ENCODE measurements around the gene RAMAC.
"Not testable (repeated sequence)": the region's sequence is repeated elsewhere in the genome, so short reads cannot be mapped to it uniquely, and the experiment has no call there.

Gene RAMAC

DNA sequence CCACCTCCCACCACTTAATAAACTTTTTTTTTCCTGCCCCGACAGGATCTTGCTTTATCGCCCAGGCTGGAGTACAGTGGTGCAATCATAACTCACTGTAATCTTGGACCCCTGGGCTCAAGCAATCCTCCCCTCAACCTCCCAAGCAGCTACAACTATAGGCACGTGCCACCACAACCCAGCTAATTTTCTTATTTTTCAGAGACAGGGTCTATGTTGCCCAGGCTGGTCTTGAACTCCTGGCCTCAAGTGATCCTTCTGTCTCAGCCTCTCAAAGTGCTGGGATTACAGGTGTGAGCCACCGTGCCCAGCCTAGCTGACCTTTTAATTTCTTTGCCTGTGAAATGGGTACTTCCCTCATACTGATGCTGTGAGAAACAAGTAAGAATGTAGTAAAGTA lies 29.4 kb downstream of the RAMAC start:
- no peak for DNase-seq

DNA sequence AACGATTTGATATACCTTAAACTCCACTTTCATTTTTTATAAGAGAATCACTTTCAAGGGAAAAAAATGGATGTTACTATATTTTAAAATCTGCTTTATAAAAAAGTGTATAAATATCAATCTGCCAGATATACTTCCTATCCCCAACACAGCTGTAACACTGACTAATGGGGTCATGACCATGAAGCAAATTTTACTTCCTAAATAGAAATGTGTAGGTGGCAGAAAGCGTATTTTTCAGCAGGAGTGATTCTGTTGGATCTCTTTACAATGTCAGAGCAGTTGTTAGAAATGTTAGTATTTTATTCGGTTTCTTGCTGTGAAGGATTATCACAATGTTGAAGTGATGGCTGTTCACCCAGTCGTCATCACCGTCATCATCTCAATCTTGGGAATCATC lies 30.9 kb downstream of the RAMAC start:
- no peak for DNase-seq

DNA sequence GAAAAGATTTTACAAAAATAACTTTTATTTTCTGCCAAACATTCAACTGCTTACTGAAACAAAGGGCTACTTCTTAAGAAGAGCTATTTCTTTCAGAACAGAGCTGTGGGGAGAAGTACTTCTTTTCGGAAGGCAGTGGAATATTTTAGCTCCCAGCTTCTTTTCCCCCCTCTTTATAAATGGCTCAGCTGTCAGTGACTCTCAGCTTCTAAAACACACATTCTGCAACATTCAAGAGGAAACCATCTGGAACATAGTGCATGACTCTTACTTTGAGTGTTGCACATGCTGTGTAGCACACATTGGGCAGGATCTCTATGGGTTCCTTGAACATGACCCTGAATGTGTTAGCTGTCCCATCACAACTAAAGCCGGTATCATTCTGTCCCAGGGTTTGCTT lies 32.4 kb downstream of the RAMAC start:
- DNase-seq = no peak

DNA sequence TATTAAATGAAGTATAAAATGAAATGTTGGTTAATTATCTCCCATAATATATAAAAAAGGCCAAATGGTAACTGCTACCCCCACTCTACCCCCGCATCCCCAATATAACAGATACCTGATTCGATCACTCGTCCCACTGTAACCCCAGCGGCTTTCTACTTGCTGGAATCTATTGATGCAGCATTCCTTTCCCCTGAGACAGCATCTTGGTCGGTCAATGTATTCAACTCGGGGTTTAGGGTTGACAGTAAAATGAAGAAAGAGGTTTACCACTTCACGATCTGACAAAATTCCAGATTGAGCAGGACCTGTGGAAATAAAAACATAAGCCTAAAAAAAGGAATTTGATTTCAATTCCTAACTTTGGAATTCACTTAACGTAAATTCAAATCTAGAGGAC lies 44.0 kb downstream of the RAMAC start:
- DNase-seq = no peak

DNA sequence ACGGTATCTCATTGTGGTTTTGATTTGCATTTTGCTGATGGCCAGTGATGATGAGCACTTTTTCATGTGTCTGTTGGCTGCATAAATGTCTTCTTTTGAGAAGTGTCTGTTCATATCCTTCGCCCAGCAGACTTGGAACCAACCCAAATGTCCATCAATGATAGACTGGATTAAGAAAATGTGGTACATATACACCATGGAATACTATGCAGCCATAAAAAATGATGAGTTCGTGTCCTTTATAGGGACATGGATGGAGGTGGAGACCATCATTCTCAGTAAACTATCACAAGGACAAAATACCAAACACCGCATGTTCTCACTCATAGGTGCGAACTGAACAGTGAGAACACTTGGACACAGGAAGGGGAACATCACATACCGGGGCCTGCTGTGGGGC lies 45.2 kb downstream of the RAMAC start:
- not testable (repeated sequence) for DNase-seq

DNA sequence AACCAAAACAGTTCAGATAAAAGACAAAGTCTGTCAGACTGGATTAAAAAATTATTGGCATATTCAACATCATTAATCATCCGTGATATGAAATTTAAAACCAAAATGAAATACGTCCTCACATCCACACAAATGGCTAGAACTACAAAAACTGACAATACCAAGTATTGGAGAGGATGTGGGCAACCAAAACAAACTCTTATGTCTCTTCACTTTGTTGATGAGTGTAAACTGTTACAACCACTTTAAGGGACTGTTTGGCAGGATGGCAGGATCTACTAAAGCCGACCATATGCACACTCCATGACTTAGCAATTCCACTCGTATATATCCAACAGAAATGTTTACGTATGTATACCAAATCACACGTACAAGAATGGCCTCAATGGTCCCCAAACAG lies 50.2 kb downstream of the RAMAC start:
- no peak for DNase-seq

DNA sequence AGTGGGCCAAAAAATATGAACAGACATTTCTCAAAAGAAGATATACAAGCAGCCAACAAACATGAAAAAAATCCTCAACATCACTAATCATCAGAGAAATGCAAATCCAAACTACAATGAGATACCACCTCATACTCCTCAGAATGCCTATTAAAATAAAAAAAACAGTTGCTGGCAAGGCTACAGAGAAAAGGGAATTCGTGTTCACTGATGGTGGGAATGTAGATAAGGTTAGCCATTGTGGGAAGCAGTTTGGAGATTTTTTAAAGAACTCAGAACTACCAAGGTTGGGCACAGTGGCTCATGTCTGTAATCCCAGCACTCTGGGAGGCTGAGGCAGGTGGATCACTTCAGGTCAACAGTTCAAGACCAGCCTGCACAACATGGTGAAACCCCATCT lies 53.2 kb downstream of the RAMAC start:
- no peak for DNase-seq
